Measurements from ENCODE around the gene ZFPM1. TPM values are rescaled to one million over a fixed set of nuclear protein-coding genes. Genes with fewer than 3 reads are reported as not detected.

The ZFPM1 gene
- total RNA-seq, 2 experiments from 2014 or later = 15.8 to 19.3 TPM

GRCh38 chr16:88522276-88522949 is 69.3 kb downstream of the ZFPM1 start:
- no peaks in the 10 kb centered on the region for H3K36me3 Mint-ChIP-seq (ENCODE audit: low read depth)
- peaks cover 7% of the 10 kb centered on the region for H3K4me1 Mint-ChIP-seq (ENCODE audit: low read depth)
- no peak overlapping the region for H3K4me3 Mint-ChIP-seq
- POLR2A ChIA-PET = no interaction called here
- CTCF ChIA-PET = interaction anchor here (0.7 kb wide), 1 partner anchor 1342 kb away, joined by 4 read pairs; no protein-coding TSS in a partner anchor
- DNase-seq (no peak), ATAC-seq (no peak)
- no peak overlapping the region for H3K27ac Mint-ChIP-seq
- H3K27me3 Mint-ChIP-seq (ENCODE audit: low read depth) = no peaks in the 10 kb centered on the region
- H3K9me3 Mint-ChIP-seq (ENCODE audit: insufficient read depth) = no peaks in the 10 kb centered on the region

DNA sequence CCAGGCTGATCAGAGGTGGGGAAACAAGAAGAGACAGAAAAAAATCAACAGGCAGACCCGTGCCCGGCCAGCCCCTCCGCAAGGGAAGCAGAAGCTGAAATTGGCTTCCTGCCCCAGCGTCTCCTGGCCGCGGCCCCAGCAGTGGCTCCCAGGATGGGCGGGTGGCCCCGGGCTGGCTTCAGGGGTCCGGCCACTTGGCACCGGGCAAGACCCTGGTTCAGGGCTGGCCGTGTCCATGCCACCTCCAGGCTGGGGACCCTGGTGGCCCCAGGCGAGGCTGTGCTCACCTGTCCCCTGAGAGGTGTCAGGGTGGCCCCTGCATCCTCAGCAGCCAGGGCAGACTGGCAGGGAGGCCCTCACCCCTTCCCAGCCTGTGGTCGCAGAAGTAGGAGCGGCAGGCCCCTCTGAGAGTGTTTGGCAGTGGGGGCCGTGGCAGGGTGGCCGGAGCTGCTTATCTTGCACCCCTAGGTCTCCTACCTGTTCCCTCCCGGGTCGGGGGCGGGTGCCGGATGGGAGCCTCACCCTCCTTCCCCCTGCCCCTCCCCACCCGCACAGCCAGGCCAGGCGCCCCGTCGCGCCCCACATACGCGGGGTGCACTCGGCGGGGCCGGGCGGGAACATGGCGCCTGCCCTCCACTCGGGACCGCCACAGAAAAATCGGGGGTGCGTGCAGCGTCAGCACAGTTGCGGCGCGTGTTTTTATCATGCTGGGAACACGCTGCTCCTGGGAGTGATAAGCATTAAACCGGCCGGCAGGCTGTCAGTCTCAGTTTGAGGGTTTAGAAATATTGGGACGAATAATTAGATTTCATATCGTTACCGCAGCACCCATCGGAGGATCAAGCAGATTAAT is 70.5 kb downstream of the ZFPM1 start:
- Mint-ChIP-seq H3K27me3 (ENCODE audit: low read depth) (no peaks in the 10 kb centered on the region), H3K9me3 (ENCODE audit: insufficient read depth) (no peaks in the 10 kb centered on the region), H3K36me3 (ENCODE audit: low read depth) (no peaks in the 10 kb centered on the region), H3K27ac (no peak overlapping the region), H3K4me3 (no peak overlapping the region), H3K4me1 (ENCODE audit: low read depth) (peaks cover 7% of the 10 kb centered on the region)
- CTCF ChIA-PET = no interaction called here
- ATAC-seq (no peak), DNase-seq (no peak)
- POLR2A ChIA-PET = no interaction called here

DNA sequence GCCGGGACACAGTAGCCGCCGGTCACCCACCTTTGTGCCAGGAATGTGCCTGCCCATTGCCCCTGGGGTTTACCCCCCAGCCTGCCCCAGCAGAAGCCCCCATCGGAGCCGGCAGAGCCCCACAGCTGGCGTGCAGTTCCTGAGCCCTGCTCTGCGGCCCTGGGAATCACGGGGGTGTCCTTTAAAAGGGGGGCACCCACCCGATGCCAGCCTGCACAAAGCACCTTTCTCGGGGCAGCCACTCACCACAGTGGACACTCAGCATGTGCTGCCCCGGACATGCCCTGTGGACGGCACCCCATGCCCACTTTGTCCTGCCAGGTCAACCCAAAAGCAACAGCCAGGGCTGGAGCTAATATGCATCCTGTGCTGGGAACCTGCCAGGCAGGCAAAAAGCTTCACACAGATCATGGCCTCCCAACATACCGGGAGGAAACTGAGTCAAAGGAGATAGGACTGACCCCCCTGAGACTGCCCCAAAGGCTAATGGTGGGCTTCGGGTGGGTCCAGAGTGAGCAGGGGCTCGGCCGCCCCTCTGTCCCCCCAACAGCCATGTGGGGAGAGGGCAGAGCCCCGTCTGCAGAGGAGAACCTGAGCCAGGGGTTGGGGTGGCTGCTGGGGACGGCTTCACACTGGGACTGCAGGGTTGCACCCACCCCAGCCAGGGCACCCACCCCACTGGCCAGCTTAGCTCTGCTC is 71.3 kb downstream of the ZFPM1 start:
- ATAC-seq (no peak), DNase-seq (no peak)
- CTCF ChIA-PET = no interaction called here
- Mint-ChIP-seq H3K27me3 (ENCODE audit: low read depth) (no peaks in the 10 kb centered on the region), H3K4me3 (no peak overlapping the region), H3K36me3 (ENCODE audit: low read depth) (no peaks in the 10 kb centered on the region), H3K4me1 (ENCODE audit: low read depth) (peaks cover 7% of the 10 kb centered on the region), H3K27ac (no peak overlapping the region), H3K9me3 (ENCODE audit: insufficient read depth) (no peaks in the 10 kb centered on the region)
- POLR2A ChIA-PET = no interaction called here

- POLR2A ChIA-PET = interaction anchor here (0.9 to 1.3 kb wide), 2 partner anchors 25 to 66 kb away, joined by 3 read pairs; no protein-coding TSS in a partner anchor
- H3K9me3 Mint-ChIP-seq (ENCODE audit: insufficient read depth) = no peaks in the 10 kb centered on the region
- CTCF ChIA-PET = no interaction called here
- H3K4me3 Mint-ChIP-seq = no peak overlapping the region
- peaks cover 7% of the 10 kb centered on the region for H3K4me1 Mint-ChIP-seq (ENCODE audit: low read depth)
- no peak for DNase-seq
- ATAC-seq = no peak
- no peaks in the 10 kb centered on the region for H3K27me3 Mint-ChIP-seq (ENCODE audit: low read depth)
- no peak overlapping the region for H3K27ac Mint-ChIP-seq
- no peaks in the 10 kb centered on the region for H3K36me3 Mint-ChIP-seq (ENCODE audit: low read depth)
Measured at GRCh38 chr16:88524973-88525662, 72.0 kb downstream of the ZFPM1 start.

- DNase-seq = no peak
- Mint-ChIP-seq H3K4me3 (no peak overlapping the region), H3K36me3 (ENCODE audit: low read depth) (no peaks in the 10 kb centered on the region), H3K9me3 (ENCODE audit: insufficient read depth) (no peaks in the 10 kb centered on the region), H3K4me1 (ENCODE audit: low read depth) (peaks cover 7% of the 10 kb centered on the region), H3K27ac (no peak overlapping the region), H3K27me3 (ENCODE audit: low read depth) (no peaks in the 10 kb centered on the region)
- ChIA-PET POLR2A (interaction anchor here (0.9 to 1.3 kb wide), 2 partner anchors 24 to 66 kb away, joined by 3 read pairs; no protein-coding TSS in a partner anchor), CTCF (no interaction called here)
- no peak for ATAC-seq
Measured at GRCh38 chr16:88525663-88525990, 72.5 kb downstream of the ZFPM1 start.

DNA sequence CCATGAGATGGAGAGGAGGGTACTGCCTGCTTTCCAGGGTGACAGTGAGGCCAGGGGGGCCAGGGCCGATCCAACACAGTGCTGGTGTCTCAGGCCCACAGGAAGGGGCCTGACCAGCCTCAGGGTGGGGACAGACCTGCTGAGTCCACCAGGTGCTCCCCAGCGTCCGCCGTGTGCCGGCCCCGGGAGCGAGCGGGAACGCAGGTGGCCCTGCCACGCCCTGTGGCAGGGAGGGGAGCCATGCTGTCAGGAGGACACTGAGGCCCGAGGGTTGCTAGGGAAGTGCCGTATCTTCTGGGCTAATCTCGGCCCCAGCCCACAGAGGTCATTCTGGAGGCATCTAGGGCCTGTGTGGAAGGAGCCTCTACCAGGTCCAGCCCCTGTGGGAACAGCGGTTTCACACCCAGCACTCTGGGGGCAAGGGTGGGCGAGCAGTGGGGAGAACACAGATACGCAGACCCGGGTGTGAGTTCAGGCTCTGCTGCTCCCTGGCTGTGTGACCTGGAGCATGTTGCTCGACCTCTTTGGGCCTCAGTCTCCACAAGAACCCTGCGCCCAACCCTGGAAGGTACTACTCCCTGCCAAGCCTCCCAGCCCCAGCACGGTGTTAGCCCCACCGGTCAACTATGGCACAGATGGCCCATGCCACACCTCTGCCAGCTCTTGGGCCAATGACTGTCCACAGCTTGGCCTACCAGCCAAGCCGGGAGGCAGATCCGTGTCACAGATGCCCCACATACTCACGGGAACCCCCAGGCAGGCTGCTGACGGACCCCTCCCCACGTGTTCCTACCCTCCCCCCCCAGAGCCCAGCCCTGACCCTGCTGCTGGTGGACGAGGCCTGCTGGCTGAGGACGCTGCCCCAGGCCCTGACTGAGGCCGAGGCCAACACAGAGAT is 73.2 kb downstream of the ZFPM1 start:
- POLR2A ChIA-PET = interaction anchor here (0.6 to 1.3 kb wide), 3 partner anchors 23 to 681 kb away, joined by 3 read pairs; no protein-coding TSS in a partner anchor
- Mint-ChIP-seq H3K9me3 (ENCODE audit: insufficient read depth) (no peaks in the 10 kb centered on the region), H3K4me1 (ENCODE audit: low read depth) (peaks cover 7% of the 10 kb centered on the region)

DNA sequence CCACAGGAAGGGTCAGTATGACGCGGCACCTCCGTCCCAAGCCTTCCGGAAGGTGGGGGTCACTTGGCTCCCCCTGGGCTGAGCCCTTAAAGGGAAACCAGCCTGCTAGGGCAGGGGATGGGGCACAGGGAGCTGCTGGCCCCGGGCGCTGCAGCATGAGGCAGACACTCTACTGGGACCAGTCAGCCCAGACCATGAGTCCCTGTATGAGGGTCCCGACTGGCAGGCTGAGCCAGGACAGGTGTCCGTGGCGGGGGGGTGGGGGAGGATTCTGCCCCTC is 73.8 kb downstream of the ZFPM1 start:
- H3K9me3 Mint-ChIP-seq (ENCODE audit: insufficient read depth) = no peaks in the 10 kb centered on the region
- DNase-seq (no peak), ATAC-seq (no peak)
- no peak overlapping the region for H3K27ac Mint-ChIP-seq
- H3K4me3 Mint-ChIP-seq = no peak overlapping the region
- H3K4me1 Mint-ChIP-seq (ENCODE audit: low read depth) = peaks cover 7% of the 10 kb centered on the region
- H3K36me3 Mint-ChIP-seq (ENCODE audit: low read depth) = peaks cover under 1% of the 10 kb centered on the region
- no peaks in the 10 kb centered on the region for H3K27me3 Mint-ChIP-seq (ENCODE audit: low read depth)
- ChIA-PET CTCF (no interaction called here), POLR2A (interaction anchor here (0.6 kb wide), 1 partner anchor 680 kb away, joined by 3 read pairs; no protein-coding TSS in a partner anchor)

More for the DNA sequence above, 73.2 kb downstream of the ZFPM1 start:
- CTCF ChIA-PET = no interaction called here
- Mint-ChIP-seq H3K27ac (no peak overlapping the region), H3K36me3 (ENCODE audit: low read depth) (no peaks in the 10 kb centered on the region), H3K27me3 (ENCODE audit: low read depth) (no peaks in the 10 kb centered on the region), H3K4me3 (no peak overlapping the region)
- DNase-seq (no peak), ATAC-seq (no peak)

GRCh38 chr16:88527186-88527936 is 74.3 kb downstream of the ZFPM1 start:
- Mint-ChIP-seq H3K27me3 (ENCODE audit: low read depth) (no peaks in the 10 kb centered on the region), H3K36me3 (ENCODE audit: low read depth) (peaks cover 1% of the 10 kb centered on the region), H3K9me3 (ENCODE audit: insufficient read depth) (no peaks in the 10 kb centered on the region), H3K4me3 (no peak overlapping the region), H3K4me1 (ENCODE audit: low read depth) (peaks cover 7% of the 10 kb centered on the region), H3K27ac (no peak overlapping the region)
- CTCF ChIA-PET = no interaction called here
- DNase-seq (peak; percentile 66), ATAC-seq (peak; percentile 75)
- POLR2A ChIA-PET = no interaction called here

DNA sequence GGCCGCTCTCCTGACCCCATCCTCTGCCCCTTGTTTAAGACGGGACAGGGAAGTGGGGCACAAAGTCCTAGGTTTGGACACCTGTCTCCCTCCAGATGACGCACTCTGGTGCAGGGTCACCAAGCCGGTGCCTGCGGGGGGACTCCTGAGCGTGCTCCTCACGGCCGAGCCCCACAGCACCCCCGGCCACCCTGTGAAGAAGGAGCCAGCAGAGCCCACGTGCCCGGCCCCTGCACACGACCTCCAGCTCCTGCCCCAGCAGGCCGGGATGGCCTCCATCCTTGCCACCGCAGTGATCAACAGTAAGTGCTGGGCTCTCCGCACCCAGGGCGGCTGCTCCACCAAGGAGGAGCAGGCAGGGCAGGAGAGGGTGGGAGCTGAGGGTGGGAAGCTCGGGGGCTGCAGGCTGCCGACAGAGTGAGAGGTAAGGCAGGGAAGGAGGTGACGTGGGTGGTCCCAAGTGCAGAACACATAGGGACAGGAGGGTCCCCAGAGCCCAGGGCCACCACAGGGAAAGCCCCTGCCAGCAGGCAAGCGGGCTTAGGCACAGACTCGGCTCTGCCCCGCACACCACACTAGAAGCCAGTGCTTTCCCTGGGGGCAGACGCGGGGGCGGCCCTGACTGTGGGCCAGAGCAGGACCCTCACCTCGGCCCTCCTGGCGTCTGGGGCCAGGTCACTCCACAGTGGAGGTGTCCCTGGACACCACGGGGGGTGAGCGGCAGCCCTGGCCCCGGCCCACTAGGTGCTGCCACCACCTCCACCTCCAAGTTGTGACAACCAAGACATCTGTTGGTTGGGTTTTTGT is 75.1 kb downstream of the ZFPM1 start:
- ATAC-seq = no peak
- Mint-ChIP-seq H3K36me3 (ENCODE audit: low read depth) (peaks cover 1% of the 10 kb centered on the region), H3K9me3 (ENCODE audit: insufficient read depth) (no peaks in the 10 kb centered on the region), H3K27ac (no peak overlapping the region), H3K4me1 (ENCODE audit: low read depth) (peaks cover 7% of the 10 kb centered on the region), H3K27me3 (ENCODE audit: low read depth) (no peaks in the 10 kb centered on the region), H3K4me3 (no peak overlapping the region)
- DNase-seq = no peak
- ChIA-PET POLR2A (no interaction called here), CTCF (no interaction called here)

DNA sequence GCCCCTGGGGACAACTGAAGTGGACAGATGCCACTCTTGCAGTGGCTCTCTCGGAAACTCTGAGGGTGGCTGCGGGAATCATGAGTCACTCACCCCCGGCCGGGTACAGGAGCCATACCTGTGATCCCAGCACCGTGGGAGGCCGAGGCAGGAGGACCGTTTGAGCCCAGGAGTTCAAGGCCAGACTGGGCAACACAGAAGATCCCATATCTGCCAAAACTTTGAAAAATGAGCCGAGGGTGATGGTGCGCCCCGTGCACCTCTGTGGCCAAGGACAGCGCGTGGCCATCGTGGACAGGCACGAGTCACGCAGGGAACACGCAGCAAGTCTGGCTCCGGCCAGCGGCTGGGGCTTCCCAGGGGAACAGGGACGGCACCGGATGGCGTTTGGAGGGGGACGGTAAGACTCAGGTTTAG is 75.8 kb downstream of the ZFPM1 start:
- Mint-ChIP-seq H3K4me3 (no peak overlapping the region), H3K4me1 (ENCODE audit: low read depth) (peaks cover 7% of the 10 kb centered on the region), H3K36me3 (ENCODE audit: low read depth) (peaks cover 1% of the 10 kb centered on the region), H3K9me3 (ENCODE audit: insufficient read depth) (no peaks in the 10 kb centered on the region), H3K27ac (no peak overlapping the region), H3K27me3 (ENCODE audit: low read depth) (no peaks in the 10 kb centered on the region)
- DNase-seq = no peak
- ChIA-PET POLR2A (no interaction called here), CTCF (no interaction called here)
- ATAC-seq = no peak
